Anterior cingulate cortex (tissue), 58 donors: Measurements from ENCODE around the gene SELENOM.
"Not testable (repeated sequence)": the region's sequence is repeated elsewhere in the genome, so short reads cannot be mapped to it uniquely, and the experiment has no call there.

Source experiments
- DNase-seq, 58 donors: peaks; one replicate each; lab custom pipeline; 2025; lab: John Stamatoyannopoulos, UW

The SELENOM gene

GRCh38 chr22:31080848-31081649, 26.3 kb downstream of the SELENOM start, which contains the start of gene SMTN:
SMTN (plus strand) TSS chr22:31081318; CDS start chr22:31083259, 1,941 bp downstream.
- DNase-seq, result peak in 54 of 58 donors; percentile 22 to 84 (median 65)

- DNase-seq, result no peak
These were observed 27.1 kb downstream of the SELENOM start for GRCh38 chr22:31080164-31080847.

GRCh38 chr22:31079095-31079642, 28.2 kb downstream of the SELENOM start:
- no peak for DNase-seq

GRCh38 chr22:31078389-31078788, 29.0 kb downstream of the SELENOM start:
- DNase-seq, result not testable (repeated sequence)

- no peak for DNase-seq
These were observed 29.7 kb downstream of the SELENOM start for GRCh38 chr22:31077681-31078080.

GRCh38 chr22:31075961-31076360, 31.4 kb downstream of the SELENOM start:
- DNase-seq, result no peak

- not testable (repeated sequence) for DNase-seq
These were observed 33.7 kb downstream of the SELENOM start for GRCh38 chr22:31073545-31074145.

GRCh38 chr22:31073125-31073524, 34.2 kb downstream of the SELENOM start:
- DNase-seq, result not testable (repeated sequence)

GRCh38 chr22:31069691-31070314, 37.6 kb downstream of the SELENOM start:
- DNase-seq, result not testable (repeated sequence)

- no peak for DNase-seq
These were observed 38.4 kb downstream of the SELENOM start for GRCh38 chr22:31068970-31069369.

GRCh38 chr22:31064369-31064768, 43.0 kb downstream of the SELENOM start:
- no peak for DNase-seq

GRCh38 chr22:31062566-31063230, 44.7 kb downstream of the SELENOM start:
- no peak for DNase-seq

GRCh38 chr22:31059663-31060062, 47.7 kb downstream of the SELENOM start:
- not testable (repeated sequence) for DNase-seq

- DNase-seq, result no peak
These were observed 50.3 kb downstream of the SELENOM start for GRCh38 chr22:31056986-31057599.

GRCh38 chr22:31055635-31056159, 51.7 kb downstream of the SELENOM start:
- peak in 47 of 58 donors; percentile 1 to 78 (median 26) for DNase-seq

- DNase-seq, result no peak
These were observed 52.2 kb downstream of the SELENOM start for GRCh38 chr22:31055117-31055634.
